Breast epithelium (tissue), 4 donors: ENCODE data around the gene C12orf50. TPM values are rescaled to one million over a fixed set of nuclear protein-coding genes. Genes with fewer than 3 reads are reported as not detected.

Experiments used
- DNase-seq, 2 donors: peaks; one replicate each; pipeline ENCODE4 v3.0.0-alpha.2; 2019; ENCODE audit warnings: low spot score in 2 of 2
- H3K27ac ChIP-seq, 2 donors: fragments of 200-600 bp; sonication (generic) in 1 of 2; one replicate each; pipeline ENCODE4 v1.5.1; 2016 to 2019; ENCODE audit warnings: mild to moderate bottlenecking in 1 of 2
- H3K27me3 ChIP-seq, 2 donors: fragments of 200-600 bp; sonication (generic) in 1 of 2; one replicate each; pipeline versions ENCODE4 v1.5.1 to v1.6.0; 2017 to 2019; ENCODE audit warnings: control low read depth in 1 of 2, mild to moderate bottlenecking in 1 of 2
- H3K36me3 ChIP-seq: fragments of 200-600 bp; one replicate; pipeline ENCODE4 v1.5.1; 2019
- H3K4me1 ChIP-seq, 2 donors: fragments of 200-600 bp; sonication (generic); one replicate each; pipeline ENCODE4 v1.5.1; 2016 to 2019; ENCODE audit warnings: control low read depth in 1 of 2
- H3K4me3 ChIP-seq, 3 donors: fragments of 200-600 bp; sonication (generic); 1 replicate in 2 of 3; 2 replicates in 1 of 3; pipeline ENCODE4 v1.5.1; 2016 to 2019; ENCODE audit warnings: mild to moderate bottlenecking in 3 of 3, moderate library complexity in 2 of 3
- H3K9me3 ChIP-seq, 2 donors: fragments of 200-600 bp; sonication (generic) in 1 of 2; one replicate each; pipeline ENCODE4 v1.5.1; 2016 to 2019; ENCODE audit warnings: control low read depth in 1 of 2
- POLR2A ChIP-seq: fragments of 450-650 bp; IDR thresholded peaks from one replicate; pipeline ENCODE4 v1.6.1; 2016; ENCODE audit warnings: antibody characterized with exemption, mild to moderate bottlenecking, moderate library complexity
- POLR2AphosphoS5 ChIP-seq, 3 donors: sonication (generic); formaldehyde crosslinking; IDR thresholded peaks; one replicate each; pipeline ENCODE4 v1.6.1; 2017; ENCODE audit warnings: antibody characterized with exemption in 3 of 3
- intact Hi-C: fragments of 100-400 bp; cut with DNase I; formaldehyde crosslinking; loops from one replicate; pipeline ENCODE4 v1.15.1; 2023; ENCODE audit warnings: low total_unique reads
- total RNA-seq, 3 donors: library from RNA; depleted of rRNA; stranded (reverse); fragments of >200 nt; gene quantifications; one replicate each; pipeline ENCODE4 v1.1.0, GENCODE V29; 2016
- TF ChIP-seq, protein P1 (sequence below), 3 donors: fragments of 450-650 bp; IDR thresholded peaks; one replicate each; pipeline ENCODE4 v1.5.1; 2016 to 2017; ENCODE audit warnings: antibody characterized with exemption in 3 of 3, mild to moderate bottlenecking in 3 of 3, moderate library complexity in 3 of 3

The C12orf50 gene
- total RNA-seq, 3 donors from 2014 or later: not detected

DNA sequence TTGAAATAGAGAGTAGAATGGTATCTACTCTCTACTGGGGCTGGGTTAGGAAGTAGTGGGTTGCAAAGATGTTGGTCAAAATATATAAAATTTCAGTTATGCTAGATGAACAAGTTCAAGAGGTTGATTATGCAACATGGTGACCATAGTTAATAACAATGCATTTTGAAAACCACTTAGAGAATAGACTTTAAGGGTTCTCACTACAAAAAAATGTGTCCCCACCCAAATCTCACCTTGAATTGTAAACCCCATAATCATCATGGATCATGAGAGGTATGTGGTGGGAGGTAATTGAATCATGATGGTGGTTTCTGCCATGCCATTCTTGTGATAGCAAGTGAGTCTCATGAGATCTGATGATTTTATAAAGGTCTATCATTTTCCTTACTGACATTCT lies 94.0 kb downstream of the C12orf50 start:
- Histone ChIP-seq H3K4me1 (no peaks in the 10 kb centered on the region), H3K36me3 (no peaks in the 10 kb centered on the region), H3K27me3 (no peaks in the 10 kb centered on the region), H3K27ac (no peak overlapping the region), H3K4me3 (no peak overlapping the region), H3K9me3 (no peaks in the 10 kb centered on the region)
- intact Hi-C loops: no loop called here
- no peak for DNase-seq
- TF ChIP-seq, protein P1, sequence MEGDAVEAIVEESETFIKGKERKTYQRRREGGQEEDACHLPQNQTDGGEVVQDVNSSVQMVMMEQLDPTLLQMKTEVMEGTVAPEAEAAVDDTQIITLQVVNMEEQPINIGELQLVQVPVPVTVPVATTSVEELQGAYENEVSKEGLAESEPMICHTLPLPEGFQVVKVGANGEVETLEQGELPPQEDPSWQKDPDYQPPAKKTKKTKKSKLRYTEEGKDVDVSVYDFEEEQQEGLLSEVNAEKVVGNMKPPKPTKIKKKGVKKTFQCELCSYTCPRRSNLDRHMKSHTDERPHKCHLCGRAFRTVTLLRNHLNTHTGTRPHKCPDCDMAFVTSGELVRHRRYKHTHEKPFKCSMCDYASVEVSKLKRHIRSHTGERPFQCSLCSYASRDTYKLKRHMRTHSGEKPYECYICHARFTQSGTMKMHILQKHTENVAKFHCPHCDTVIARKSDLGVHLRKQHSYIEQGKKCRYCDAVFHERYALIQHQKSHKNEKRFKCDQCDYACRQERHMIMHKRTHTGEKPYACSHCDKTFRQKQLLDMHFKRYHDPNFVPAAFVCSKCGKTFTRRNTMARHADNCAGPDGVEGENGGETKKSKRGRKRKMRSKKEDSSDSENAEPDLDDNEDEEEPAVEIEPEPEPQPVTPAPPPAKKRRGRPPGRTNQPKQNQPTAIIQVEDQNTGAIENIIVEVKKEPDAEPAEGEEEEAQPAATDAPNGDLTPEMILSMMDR (IDR thresholded peaks at IDR 0.05): no peak
- TF ChIP-seq POLR2A: no peak
- TF ChIP-seq POLR2AphosphoS5 (IDR thresholded peaks at IDR 0.05): no peak

DNA sequence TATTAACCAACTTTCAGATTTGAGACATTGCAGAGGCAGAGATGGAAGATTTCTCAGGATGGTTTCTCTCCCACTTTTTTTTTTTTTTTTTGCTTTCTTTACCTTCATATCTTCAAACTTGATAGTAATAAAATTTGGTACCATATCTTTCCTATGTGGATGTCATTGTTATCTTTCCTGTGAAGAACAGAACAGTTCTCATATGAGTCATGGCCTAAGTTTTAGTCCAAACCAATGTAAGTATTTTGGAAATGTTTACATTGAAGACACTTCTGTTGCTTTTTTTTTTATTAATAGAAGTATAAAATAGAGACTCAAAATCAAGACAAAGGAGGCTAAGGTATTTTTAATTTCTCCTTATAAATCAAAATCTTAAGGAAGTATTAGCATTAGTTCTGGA lies 95.2 kb downstream of the C12orf50 start:
- H3K27me3 ChIP-seq: no peaks in the 10 kb centered on the region
- no peaks in the 10 kb centered on the region for H3K36me3 ChIP-seq
- no peak for TF ChIP-seq POLR2AphosphoS5 (IDR thresholded peaks at IDR 0.05)
- TF ChIP-seq, protein P1 (IDR thresholded peaks at IDR 0.05): no peak
- no peak for TF ChIP-seq POLR2A
- no peaks in the 10 kb centered on the region for H3K9me3 ChIP-seq
- no peak for DNase-seq
- H3K4me3 ChIP-seq: no peak overlapping the region
- intact Hi-C loops: no loop called here
- no peaks in the 10 kb centered on the region for H3K4me1 ChIP-seq
- H3K27ac ChIP-seq: no peak overlapping the region

DNA sequence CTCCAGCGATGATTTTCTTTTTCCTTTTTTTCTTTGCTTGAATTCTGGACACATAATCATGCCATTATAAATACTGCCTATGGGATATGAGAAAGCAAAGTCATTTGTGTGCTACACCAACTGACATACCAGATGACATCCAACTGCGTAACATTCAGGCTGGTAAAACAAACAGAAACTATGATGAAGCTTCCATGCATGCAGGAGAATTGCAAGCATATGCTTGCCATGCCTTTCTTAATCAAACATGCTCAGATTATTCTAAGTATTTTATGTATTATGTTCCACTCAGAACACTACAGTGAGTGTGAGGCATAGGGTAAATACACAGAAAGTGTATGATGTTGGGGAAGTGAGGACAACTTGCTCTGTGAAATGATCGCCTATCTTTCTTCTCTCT lies 97.4 kb downstream of the C12orf50 start:
- H3K4me1 ChIP-seq: no peaks in the 10 kb centered on the region
- no peaks in the 10 kb centered on the region for H3K9me3 ChIP-seq
- no peak for DNase-seq
- intact Hi-C loops: no loop called here
- H3K36me3 ChIP-seq: no peaks in the 10 kb centered on the region
- no peaks in the 10 kb centered on the region for H3K27me3 ChIP-seq
- no peak overlapping the region for H3K27ac ChIP-seq
- H3K4me3 ChIP-seq: no peak overlapping the region
- TF ChIP-seq, protein P1 (IDR thresholded peaks at IDR 0.05): no peak
- TF ChIP-seq POLR2AphosphoS5 (IDR thresholded peaks at IDR 0.05): no peak
- no peak for TF ChIP-seq POLR2A

DNA sequence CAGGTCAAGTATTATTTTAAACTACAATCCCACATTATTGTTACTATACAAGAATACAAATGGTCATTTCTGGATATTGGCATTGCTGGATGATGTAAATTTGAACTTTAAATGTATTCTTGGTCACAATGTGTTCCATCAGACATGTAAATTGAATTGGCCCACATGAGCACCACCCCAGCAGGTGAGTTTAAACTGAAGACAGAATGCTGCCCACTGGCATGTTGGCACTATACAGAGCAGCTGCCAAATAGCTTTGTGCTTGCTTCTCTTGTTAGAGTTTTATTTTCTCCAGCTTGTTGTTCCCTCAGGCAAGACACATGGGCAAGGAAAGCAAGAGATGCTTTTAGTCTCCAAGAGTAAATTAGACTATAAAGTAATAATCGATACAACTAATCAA lies 98.6 kb downstream of the C12orf50 start:
- intact Hi-C loops: no loop called here
- Histone ChIP-seq H3K4me3 (no peak overlapping the region), H3K27me3 (no peaks in the 10 kb centered on the region), H3K27ac (no peak overlapping the region), H3K36me3 (no peaks in the 10 kb centered on the region), H3K4me1 (no peaks in the 10 kb centered on the region), H3K9me3 (no peaks in the 10 kb centered on the region)
- TF ChIP-seq POLR2AphosphoS5 (IDR thresholded peaks at IDR 0.05): no peak
- TF ChIP-seq, protein P1 (IDR thresholded peaks at IDR 0.05): no peak
- DNase-seq: no peak

Other genes starting within 250 kb of the C12orf50 start
- 10 to 100 TPM; 16.6 to 27.1 (median 24.6) TPM for gene CEP290, start 112.7 kb upstream of the C12orf50 start, total RNA-seq
- 10 to 100 TPM; 14.7 to 20.6 (median 20.2) TPM for gene TMTC3, start 112.9 kb upstream of the C12orf50 start, total RNA-seq